HepG2 (cell line): Measurements from ENCODE around the gene OSBPL3. TPM values are rescaled to one million over a fixed set of nuclear protein-coding genes. Genes with fewer than 3 reads are reported as not detected.

Experiments
- ELF3 ChIP-seq: IDR thresholded peaks from 2 replicates; pipeline ENCODE4 v1.6.1; 2016; ENCODE audit warnings: missing genetic modification reagents, missing compliant biosample characterization
- EZH2 ChIP-seq: conservative IDR thresholded peaks from 2 replicates; pipeline ENCODE4 v1.6.1; 2012; ENCODE audit warnings: mild to moderate bottlenecking, low read depth, low read length, moderate library complexity
- FOSL1 ChIP-seq: sonication (generic); formaldehyde crosslinking; IDR thresholded peaks from 2 replicates; pipeline ENCODE4 v1.9.0; 2021; ENCODE audit warnings: missing genetic modification reagents, borderline replicate concordance
- FOXA1 ChIP-seq, 2 experiments: fragments of 450-650 bp in 1 of 2; sonication (generic) in 1 of 2; formaldehyde crosslinking in 1 of 2; IDR thresholded peaks; 2 replicates each; pipeline versions ENCODE4 v1.4.0 to v1.6.1; 2016 to 2020; ENCODE audit warnings: missing genetic modification reagents in 1 of 2
- FOXK1 ChIP-seq: sonication (generic); formaldehyde crosslinking; IDR thresholded peaks from 2 replicates; pipeline ENCODE4 v1.4.0; 2020; ENCODE audit warnings: low read depth, missing genetic modification reagents, borderline replicate concordance
- HNRNPLL ChIP-seq: fragments of 200-400 bp; formaldehyde crosslinking; IDR thresholded peaks from 2 replicates; pipeline ENCODE4 v1.6.1; 2017; ENCODE audit warnings: mild to moderate bottlenecking, low read depth, low read length; ENCODE audit not compliant: poor library complexity, severe bottlenecking
- JUNB ChIP-seq: sonication (generic); formaldehyde crosslinking; IDR thresholded peaks from 2 replicates; pipeline ENCODE4 v1.8.0; 2022; ENCODE audit warnings: missing genetic modification reagents, mild to moderate bottlenecking, borderline replicate concordance
- KDM5A ChIP-seq: fragments of 200-600 bp; sonication (generic); IDR thresholded peaks from 2 replicates; pipeline ENCODE4 v1.7.0; 2018; ENCODE audit warnings: antibody characterized with exemption, mild to moderate bottlenecking, low read length, borderline replicate concordance
- MAFF ChIP-seq: IDR thresholded peaks from 2 replicates; pipeline ENCODE4 v1.6.1; 2011; ENCODE audit warnings: low read depth, low read length, improper control_type of control experiment
- MED13 ChIP-seq: sonication (generic); formaldehyde crosslinking; IDR thresholded peaks from 2 replicates; pipeline ENCODE4 v1.5.0; 2020; ENCODE audit warnings: missing genetic modification reagents
- MEIS1 ChIP-seq: sonication (generic); formaldehyde crosslinking; IDR thresholded peaks from 2 replicates; pipeline ENCODE4 v1.9.0; 2021; ENCODE audit warnings: mild to moderate bottlenecking, missing genetic modification reagents, moderate library complexity, borderline replicate concordance
- NFATC3 ChIP-seq: sonication (generic); formaldehyde crosslinking; IDR thresholded peaks from 2 replicates; pipeline ENCODE4 v1.5.1; 2020; ENCODE audit warnings: mild to moderate bottlenecking, missing genetic modification reagents
- NRL ChIP-seq: sonication (generic); formaldehyde crosslinking; IDR thresholded peaks from 2 replicates; pipeline ENCODE4 v1.5.0; 2020; ENCODE audit warnings: missing genetic modification reagents, mild to moderate bottlenecking, moderate library complexity, borderline replicate concordance
- SMC3 ChIP-seq: IDR thresholded peaks from 2 replicates; pipeline ENCODE4 v1.6.1; 2011; ENCODE audit warnings: low read length, improper control_type of control experiment
- SOX13 ChIP-seq, 3 experiments: fragments of 450-650 bp in 1 of 3; sonication (generic) in 1 of 3; formaldehyde crosslinking in 1 of 3; IDR thresholded peaks in 2 of 3; conservative IDR thresholded peaks in 1 of 3; 2 replicates each; pipeline versions ENCODE4 v1.5.0 to v1.6.1; 2016 to 2020; ENCODE audit warnings: antibody characterized with exemption in 1 of 3, mild to moderate bottlenecking in 1 of 3, missing compliant biosample characterization in 1 of 3, missing genetic modification reagents in 1 of 3, moderate library complexity in 1 of 3
- SOX5 ChIP-seq: IDR thresholded peaks from 2 replicates; pipeline ENCODE4 v1.6.1; 2016; ENCODE audit warnings: borderline replicate concordance
- SP4 ChIP-seq: sonication (generic); formaldehyde crosslinking; IDR thresholded peaks from 2 replicates; pipeline ENCODE4 v1.8.1; 2023; ENCODE audit warnings: mild to moderate bottlenecking, missing genetic modification reagents
- TBL1XR1 ChIP-seq: fragments of 150-350 bp; IDR thresholded peaks from 2 replicates; pipeline ENCODE4 v1.6.1; 2014; ENCODE audit warnings: borderline replicate concordance, low read length; ENCODE audit not compliant: partially characterized antibody
- TGIF2 ChIP-seq: IDR thresholded peaks from 2 replicates; pipeline ENCODE4 v1.6.1; 2016; ENCODE audit warnings: control low read depth, missing compliant biosample characterization
- ZNF567 ChIP-seq: sonication (generic); formaldehyde crosslinking; IDR thresholded peaks from 2 replicates; pipeline ENCODE4 v1.8.1; 2023; ENCODE audit warnings: mild to moderate bottlenecking, missing genetic modification reagents, borderline replicate concordance
- ZNF7 ChIP-seq: IDR thresholded peaks from 2 replicates; pipeline ENCODE4 v1.6.1; 2016; ENCODE audit warnings: missing biosample characterization, missing genetic modification reagents
- ZNF749 ChIP-seq: sonication (generic); formaldehyde crosslinking; IDR thresholded peaks from 2 replicates; pipeline ENCODE4 v1.8.0; 2022; ENCODE audit warnings: mild to moderate bottlenecking, missing genetic modification reagents, moderate library complexity, borderline replicate concordance
- polyA plus RNA-seq, 8 experiments: library from polyadenylated mRNA; depleted of rRNA in 3 of 8; stranded (reverse) in 7 of 8; unstranded in 1 of 8; fragments of >200 nt; fragmentation: Illumina TruSeq in 4 of 8; extraction: Trizol in 4 of 8; gene quantifications; 2 replicates each; pipeline versions ENCODE4 v1.2.1 to v1.2.3, GENCODE V29; 2011 to 2016; ENCODE audit warnings: low read depth in 4 of 8, missing spikeins in 1 of 8, mixed read lengths in 1 of 8; ENCODE audit not compliant: insufficient read depth in 1 of 8
- total RNA-seq, 5 experiments: library from RNA; depleted of rRNA; stranded (reverse); fragments of >200 nt; fragmentation: Illumina TruSeq; extraction: Trizol; gene quantifications; 2 replicates each; pipeline ENCODE4 v1.2.3, GENCODE V29; 2016; ENCODE audit warnings: low read depth in 1 of 5
- TF ChIP-seq, protein P1 (sequence below): sonication (generic); formaldehyde crosslinking; IDR thresholded peaks from 2 replicates; pipeline ENCODE4 v1.4.0; 2020; ENCODE audit warnings: mild to moderate bottlenecking, low read depth, missing genetic modification reagents
- TF ChIP-seq, protein P2 (sequence below): sonication (generic); formaldehyde crosslinking; IDR thresholded peaks from 2 replicates; pipeline ENCODE4 v1.5.0; 2020; ENCODE audit warnings: mild to moderate bottlenecking, missing genetic modification reagents, borderline replicate concordance
- TF ChIP-seq, protein P3 (sequence below): sonication (generic); formaldehyde crosslinking; IDR thresholded peaks from 2 replicates; pipeline ENCODE4 v1.8.0; 2022; ENCODE audit warnings: mild to moderate bottlenecking, missing genetic modification reagents, moderate library complexity

Gene OSBPL3
- total and polyA plus RNA-seq, 2 of the 13 experiments (the other 11 are each of a cell fraction or from before 2014, with no cell fraction given): 8.8 to 28.9 TPM

DNA sequence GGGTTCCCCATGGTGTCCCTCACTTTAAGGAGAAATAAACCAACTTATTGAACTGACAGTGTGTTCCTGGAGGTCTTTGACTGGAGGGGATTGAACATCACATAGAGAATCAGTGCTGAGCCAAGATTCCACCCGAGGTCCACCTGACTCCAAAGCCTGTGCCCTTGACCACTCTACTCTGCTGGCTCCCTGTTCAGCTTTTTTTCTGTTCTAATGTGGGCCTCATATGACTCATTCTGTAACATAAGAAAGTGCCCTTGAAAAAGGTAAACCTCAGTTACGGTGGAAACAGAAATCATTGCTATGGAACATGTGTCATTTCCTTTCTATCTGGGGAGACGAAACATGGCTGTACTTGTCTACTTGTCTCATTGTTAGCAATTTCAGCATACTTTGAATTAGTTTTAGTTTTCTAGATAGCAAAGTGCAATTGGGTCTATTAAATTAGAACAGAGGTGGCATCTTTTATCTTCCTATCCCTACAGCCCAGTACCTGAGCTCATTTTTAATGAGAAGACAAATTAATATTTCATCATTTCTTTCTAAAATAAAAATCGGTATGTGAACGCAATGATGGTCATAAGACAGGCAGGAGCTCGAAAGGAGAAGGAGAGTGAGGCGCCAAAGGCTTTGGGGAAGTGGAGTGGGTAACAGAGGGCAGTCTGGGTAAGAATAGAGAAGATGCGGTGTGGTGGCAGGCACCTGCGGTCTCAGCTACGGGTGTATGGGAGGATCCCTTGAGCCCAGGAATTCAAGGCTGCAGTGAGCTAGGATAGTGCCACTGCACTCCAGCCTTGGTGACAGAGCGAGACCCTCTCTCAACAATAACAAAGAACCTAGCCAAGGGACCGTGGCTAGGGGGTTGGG, 224.2 kb downstream of the OSBPL3 start (continued):
- TF ChIP-seq SOX13 (IDR thresholded peaks at IDR 0.05): no peak
- TF ChIP-seq SOX13 (CRISPR knock-in tag; conservative IDR thresholded peaks at IDR 0.05 in 1 of 2, IDR thresholded peaks at IDR 0.05 in 1 of 2): peak in 1 of 2 experiments; percentile 27; a peak in 1 of 4 replicates
- TF ChIP-seq HNRNPLL: no peak
- TF ChIP-seq ZNF567: no peak
- no peak for TF ChIP-seq NFATC3 (CRISPR knock-in tag)
- no peak for TF ChIP-seq EZH2
- TF ChIP-seq ZNF7 (CRISPR knock-in tag): no peak
- TF ChIP-seq FOXK1 (CRISPR knock-in tag): no peak
- no peak for TF ChIP-seq SP4 (CRISPR knock-in tag)
- TF ChIP-seq, protein P1, sequence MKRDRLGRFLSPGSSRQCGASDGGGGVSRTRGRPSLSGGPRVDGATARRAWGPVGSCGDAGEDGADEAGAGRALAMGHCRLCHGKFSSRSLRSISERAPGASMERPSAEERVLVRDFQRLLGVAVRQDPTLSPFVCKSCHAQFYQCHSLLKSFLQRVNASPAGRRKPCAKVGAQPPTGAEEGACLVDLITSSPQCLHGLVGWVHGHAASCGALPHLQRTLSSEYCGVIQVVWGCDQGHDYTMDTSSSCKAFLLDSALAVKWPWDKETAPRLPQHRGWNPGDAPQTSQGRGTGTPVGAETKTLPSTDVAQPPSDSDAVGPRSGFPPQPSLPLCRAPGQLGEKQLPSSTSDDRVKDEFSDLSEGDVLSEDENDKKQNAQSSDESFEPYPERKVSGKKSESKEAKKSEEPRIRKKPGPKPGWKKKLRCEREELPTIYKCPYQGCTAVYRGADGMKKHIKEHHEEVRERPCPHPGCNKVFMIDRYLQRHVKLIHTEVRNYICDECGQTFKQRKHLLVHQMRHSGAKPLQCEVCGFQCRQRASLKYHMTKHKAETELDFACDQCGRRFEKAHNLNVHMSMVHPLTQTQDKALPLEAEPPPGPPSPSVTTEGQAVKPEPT (CRISPR knock-in tag): no peak
- TF ChIP-seq NRL: no peak
- no peak for TF ChIP-seq TBL1XR1
- no peak for TF ChIP-seq ZNF749 (CRISPR knock-in tag)
- peak; percentile 55; the same call in 1 of the 2 replicates for TF ChIP-seq FOSL1
- 0 out of 2 replicates have a peak, but pooled peaks have one; percentile 14 for TF ChIP-seq MAFF
- TF ChIP-seq, protein P2, sequence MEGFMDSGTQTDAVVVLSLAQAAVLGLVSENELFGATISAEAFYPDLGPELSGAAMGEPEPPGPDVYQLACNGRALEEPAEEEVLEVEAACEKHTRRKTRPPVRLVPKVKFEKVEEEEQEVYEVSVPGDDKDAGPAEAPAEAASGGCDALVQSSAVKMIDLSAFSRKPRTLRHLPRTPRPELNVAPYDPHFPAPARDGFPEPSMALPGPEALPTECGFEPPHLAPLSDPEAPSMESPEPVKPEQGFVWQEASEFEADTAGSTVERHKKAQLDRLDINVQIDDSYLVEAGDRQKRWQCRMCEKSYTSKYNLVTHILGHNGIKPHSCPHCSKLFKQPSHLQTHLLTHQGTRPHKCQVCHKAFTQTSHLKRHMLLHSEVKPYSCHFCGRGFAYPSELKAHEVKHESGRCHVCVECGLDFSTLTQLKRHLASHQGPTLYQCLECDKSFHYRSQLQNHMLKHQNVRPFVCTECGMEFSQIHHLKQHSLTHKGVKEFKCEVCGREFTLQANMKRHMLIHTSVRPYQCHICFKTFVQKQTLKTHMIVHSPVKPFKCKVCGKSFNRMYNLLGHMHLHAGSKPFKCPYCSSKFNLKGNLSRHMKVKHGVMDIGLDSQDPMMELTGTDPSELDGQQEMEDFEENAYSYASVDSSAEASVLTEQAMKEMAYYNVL: no peak
- TF ChIP-seq, protein P3, sequence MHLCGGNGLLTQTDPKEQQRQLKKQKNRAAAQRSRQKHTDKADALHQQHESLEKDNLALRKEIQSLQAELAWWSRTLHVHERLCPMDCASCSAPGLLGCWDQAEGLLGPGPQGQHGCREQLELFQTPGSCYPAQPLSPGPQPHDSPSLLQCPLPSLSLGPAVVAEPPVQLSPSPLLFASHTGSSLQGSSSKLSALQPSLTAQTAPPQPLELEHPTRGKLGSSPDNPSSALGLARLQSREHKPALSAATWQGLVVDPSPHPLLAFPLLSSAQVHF: no peak
- TF ChIP-seq TGIF2: 0 out of 2 replicates have a peak, but pooled peaks have one; percentile 27
- no peak for TF ChIP-seq MEIS1
- TF ChIP-seq SOX5 (CRISPR knock-in tag): peak; percentile 36; the same call in 1 of the 2 replicates
- no peak for TF ChIP-seq MED13 (CRISPR knock-in tag)
- peak; percentile 53; the same call in 1 of the 2 replicates for TF ChIP-seq ELF3 (CRISPR knock-in tag)
- TF ChIP-seq FOXA1 (IDR thresholded peaks at IDR 0.05): no peak
- peak; percentile 17; the same call in 1 of the 2 replicates for TF ChIP-seq FOXA1 (CRISPR knock-in tag; IDR thresholded peaks at IDR 0.05)
- no peak for TF ChIP-seq KDM5A
- 0 out of 2 replicates have a peak, but pooled peaks have one; percentile 34 for TF ChIP-seq JUNB (CRISPR knock-in tag)
- TF ChIP-seq SMC3: no peak
